SK-N-SH treated with all-trans-retinoic acid at 6 μM for 48 hours (cell line): ENCODE data around the gene KBTBD12.

Experiments used
- ARNTL ChIP-seq: fragments of 450-650 bp; formaldehyde crosslinking; IDR thresholded peaks from 2 replicates; pipeline ENCODE4 v1.5.0; 2020; ENCODE audit warnings: low read depth, mild to moderate bottlenecking, moderate library complexity, borderline replicate concordance
- CREB5 ChIP-seq: fragments of 250-450 bp; sonication (Bioruptor Pico); IDR thresholded peaks from 2 replicates; pipeline ENCODE4 v1.5.1; 2020; ENCODE audit warnings: low read depth, mild to moderate bottlenecking, moderate library complexity
- CSDC2 ChIP-seq: fragments of 250-450 bp; sonication (Bioruptor Pico); IDR thresholded peaks from 2 replicates; pipeline ENCODE4 v1.5.0; 2020; ENCODE audit warnings: mild to moderate bottlenecking, moderate library complexity
- CSRNP3 ChIP-seq: fragments of 250-450 bp; sonication (Bioruptor Pico); IDR thresholded peaks from 2 replicates; pipeline ENCODE4 v1.5.1; 2021; ENCODE audit warnings: mild to moderate bottlenecking, moderate library complexity
- ESRRG ChIP-seq: fragments of 250-450 bp; sonication (Bioruptor Pico); IDR thresholded peaks from 2 replicates; pipeline ENCODE4 v1.6.1; 2021; ENCODE audit warnings: mild to moderate bottlenecking
- ISL1 ChIP-seq: fragments of 250-450 bp; sonication (Bioruptor Pico); IDR thresholded peaks from 2 replicates; pipeline ENCODE4 v2.1.2; 2022; ENCODE audit warnings: mild to moderate bottlenecking, moderate library complexity
- OSR1 ChIP-seq: fragments of 250-450 bp; sonication (Bioruptor Pico); IDR thresholded peaks from 2 replicates; pipeline ENCODE4 v1.8.0; 2022; ENCODE audit warnings: moderate library complexity, mild to moderate bottlenecking, inconsistent platforms
- PATZ1 ChIP-seq: fragments of 250-450 bp; sonication (Bioruptor Pico); IDR thresholded peaks from 2 replicates; pipeline ENCODE4 v1.8.0; 2020; ENCODE audit warnings: mild to moderate bottlenecking, moderate library complexity, borderline replicate concordance
- PPARA ChIP-seq: fragments of 250-450 bp; sonication (Bioruptor Pico); IDR thresholded peaks from 2 replicates; pipeline ENCODE4 v1.5.0; 2020; ENCODE audit warnings: mild to moderate bottlenecking, borderline replicate concordance
- RARB ChIP-seq: fragments of 250-450 bp; sonication (Bioruptor Pico); IDR thresholded peaks from 2 replicates; pipeline ENCODE4 v1.8.0; 2021; ENCODE audit warnings: mild to moderate bottlenecking, moderate library complexity
- TCF4 ChIP-seq: fragments of 250-450 bp; sonication (Bioruptor Pico); IDR thresholded peaks from 2 replicates; pipeline ENCODE4 v1.8.0; 2021; ENCODE audit warnings: mild to moderate bottlenecking, moderate library complexity, borderline replicate concordance
- TSHZ2 ChIP-seq: fragments of 250-450 bp; sonication (Bioruptor Pico); IDR thresholded peaks from 2 replicates; pipeline ENCODE4 v1.5.0; 2020; ENCODE audit warnings: mild to moderate bottlenecking, moderate library complexity
- ZFP3 ChIP-seq: fragments of 250-450 bp; sonication (Bioruptor Pico); IDR thresholded peaks from 2 replicates; pipeline ENCODE4 v1.5.0; 2020; ENCODE audit warnings: mild to moderate bottlenecking, moderate library complexity

GRCh38 chr3:127982155-127982554 lies 67.1 kb downstream of the KBTBD12 start:
- TF ChIP-seq ARNTL (no peak), CREB5 (CRISPR knock-in tag) (no peak), ESRRG (CRISPR knock-in tag) (no peak), ISL1 (no peak), PATZ1 (no peak), TSHZ2 (no peak), TCF4 (no peak), ZFP3 (no peak), PPARA (CRISPR knock-in tag) (no peak), RARB (CRISPR knock-in tag) (no peak), OSR1 (CRISPR knock-in tag) (no peak), CSDC2 (CRISPR knock-in tag) (no peak), CSRNP3 (CRISPR knock-in tag) (no peak)
